Coronary artery (tissue), 2 donors: ENCODE data around the gene AGMO.

Experiments used
- DNase-seq: peaks from one replicate; pipeline ENCODE4 v3.0.0-alpha.2; 2017; ENCODE audit warnings: low spot score
- H3K27ac ChIP-seq, 2 donors: fragments of 200-600 bp; sonication (generic); one replicate each; pipeline ENCODE4 v1.5.1; 2016 to 2019
- H3K4me3 ChIP-seq: fragments of 200-600 bp; sonication (generic); 2 replicates; pipeline ENCODE4 v1.5.1; 2016; ENCODE audit warnings: mild to moderate bottlenecking, moderate library complexity
- CTCF ChIP-seq: fragments of 200-600 bp; sonication (generic); IDR thresholded peaks from one replicate; pipeline ENCODE4 v1.5.1; 2019; ENCODE audit warnings: antibody characterized with exemption

The AGMO gene

GRCh38 chr7:15280078-15280733 lies 281.6 kb downstream of the AGMO start:
- DNase-seq, result no peak
- no peak for TF ChIP-seq CTCF
- Histone ChIP-seq H3K27ac (no peak overlapping the region), H3K4me3 (no peak overlapping the region)

- TF ChIP-seq CTCF, result no peak
- no peak overlapping the region for H3K27ac ChIP-seq
- DNase-seq, result no peak
- H3K4me3 ChIP-seq, result no peak overlapping the region
These were observed 282.2 kb downstream of the AGMO start for GRCh38 chr7:15279640-15280039.

GRCh38 chr7:15257689-15258088 lies 304.1 kb downstream of the AGMO start:
- Histone ChIP-seq H3K27ac (no peak overlapping the region), H3K4me3 (no peak overlapping the region)
- no peak for TF ChIP-seq CTCF
- DNase-seq, result no peak

- TF ChIP-seq CTCF, result no peak
- DNase-seq, result no peak
- Histone ChIP-seq H3K4me3 (no peak overlapping the region), H3K27ac (no peak overlapping the region)
These were observed 309.6 kb downstream of the AGMO start for GRCh38 chr7:15252181-15252580.

- Histone ChIP-seq H3K4me3 (no peak overlapping the region), H3K27ac (no peak overlapping the region)
- DNase-seq, result no peak
- TF ChIP-seq CTCF, result no peak
These were observed 313.3 kb downstream of the AGMO start for GRCh38 chr7:15248514-15248913.

- DNase-seq, result no peak
- Histone ChIP-seq H3K27ac (no peak overlapping the region), H3K4me3 (no peak overlapping the region)
- TF ChIP-seq CTCF, result no peak
These were observed 316.0 kb downstream of the AGMO start for GRCh38 chr7:15245831-15246230.

- no peak for DNase-seq
- TF ChIP-seq CTCF, result no peak
- no peak overlapping the region for H3K27ac ChIP-seq
- H3K4me3 ChIP-seq, result no peak overlapping the region
These were observed 322.0 kb downstream of the AGMO start for GRCh38 chr7:15239801-15240200.
